ENCODE data around the gene KCP.

The KCP gene

DNA sequence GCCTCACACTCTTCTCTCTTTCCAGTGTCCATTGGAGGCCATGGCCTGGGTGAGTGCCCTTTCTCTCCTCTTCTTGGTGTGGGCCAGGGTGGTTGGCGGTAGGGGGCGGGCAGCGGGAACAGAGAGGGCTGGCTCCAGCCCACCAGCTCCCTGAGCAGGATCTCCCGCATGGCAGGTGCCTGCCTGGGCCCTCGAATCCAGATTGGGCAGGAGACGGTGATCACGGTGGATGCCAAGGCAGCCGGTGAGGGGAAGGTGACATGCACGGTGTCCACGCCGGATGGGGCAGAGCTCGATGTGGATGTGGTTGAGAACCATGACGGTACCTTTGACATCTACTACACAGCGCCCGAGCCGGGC lies 61.4 kb downstream of the KCP start:
- peaks cover 1% of the 10 kb centered on the region for H3K36me3 Mint-ChIP-seq
- H3K9me3 Mint-ChIP-seq = no peaks in the 10 kb centered on the region
- DNase-seq (ENCODE audit: low spot score in 2 of 2) = no peak

DNA sequence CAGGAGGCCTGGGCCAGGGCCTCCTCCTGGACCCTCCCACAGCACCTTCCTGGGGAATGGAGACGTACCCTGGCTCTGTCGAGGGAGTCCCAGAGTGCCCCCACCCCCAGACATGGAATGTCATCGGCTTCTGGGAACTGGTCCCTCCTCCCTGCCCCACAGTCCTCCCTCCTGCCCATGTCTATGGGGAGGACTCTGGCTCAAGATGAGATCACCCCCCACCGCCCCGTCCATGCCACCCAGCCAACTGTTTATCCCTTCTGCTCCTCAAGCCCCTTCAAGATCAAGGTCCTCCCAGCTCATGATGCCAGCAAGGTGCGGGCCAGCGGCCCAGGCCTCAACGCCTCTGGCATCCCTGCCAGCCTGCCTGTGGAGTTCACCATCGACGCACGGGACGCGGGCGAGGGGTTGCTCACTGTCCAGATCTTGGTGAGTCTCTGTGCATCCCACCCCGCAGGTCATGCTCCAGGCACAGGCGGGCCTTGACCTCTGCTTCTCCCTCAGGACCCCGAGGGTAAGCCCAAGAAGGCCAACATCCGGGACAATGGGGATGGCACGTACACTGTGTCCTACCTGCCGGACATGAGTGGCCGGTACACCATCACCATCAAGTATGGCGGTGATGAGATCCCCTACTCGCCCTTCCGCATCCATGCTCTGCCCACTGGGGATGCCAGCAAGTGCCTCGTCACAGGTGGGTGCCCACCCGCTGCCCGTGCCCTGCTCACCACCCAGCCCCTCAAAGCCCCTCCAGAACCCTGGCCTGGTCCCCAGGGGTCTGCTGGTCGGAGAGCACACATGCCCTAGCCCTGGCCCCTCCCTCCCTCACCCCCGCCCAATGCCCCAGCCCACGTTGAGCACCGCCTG lies 62.0 kb downstream of the KCP start:
- Mint-ChIP-seq H3K36me3 (no peaks in the 10 kb centered on the region), H3K27me3 (peaks cover 10% of the 10 kb centered on the region), H3K27ac (no peak overlapping the region), H3K4me1 (no peaks in the 10 kb centered on the region), H3K4me3 (no peak overlapping the region), H3K9me3 (no peaks in the 10 kb centered on the region)
- ATAC-seq (ENCODE audit: low read depth) (no peak), DNase-seq (ENCODE audit: low spot score in 2 of 2) (no peak)

More for the DNA sequence above, 61.4 kb downstream of the KCP start:
- peaks cover 2% of the 10 kb centered on the region for H3K4me1 Mint-ChIP-seq
- no peak for ATAC-seq (ENCODE audit: low read depth)
- peaks cover 12% of the 10 kb centered on the region for H3K27me3 Mint-ChIP-seq
- no peak overlapping the region for H3K4me3 Mint-ChIP-seq
- no peak overlapping the region for H3K27ac Mint-ChIP-seq

DNA sequence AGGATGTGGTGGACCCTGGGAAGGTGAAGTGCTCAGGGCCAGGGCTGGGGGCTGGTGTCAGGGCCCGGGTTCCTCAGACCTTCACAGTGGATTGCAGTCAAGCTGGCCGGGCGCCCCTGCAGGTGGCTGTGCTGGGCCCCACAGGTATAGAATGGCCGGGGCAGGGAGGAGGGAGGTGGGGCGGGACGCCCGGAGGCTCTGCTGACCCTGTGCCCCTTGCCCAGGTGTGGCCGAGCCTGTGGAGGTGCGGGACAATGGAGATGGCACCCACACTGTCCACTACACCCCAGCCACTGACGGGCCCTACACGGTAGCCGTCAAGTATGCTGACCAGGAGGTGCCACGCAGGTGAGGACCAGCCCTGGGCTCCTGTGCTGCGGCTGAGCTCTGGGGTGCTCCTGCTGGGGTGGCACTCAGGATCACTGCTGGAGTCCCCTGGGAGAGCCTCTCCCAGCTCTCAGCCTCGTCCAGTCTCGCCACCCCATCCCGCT lies 62.7 kb downstream of the KCP start:
- ATAC-seq (ENCODE audit: low read depth) (no peak), DNase-seq (ENCODE audit: low spot score in 2 of 2) (no peak)
- no peaks in the 10 kb centered on the region for H3K36me3 Mint-ChIP-seq
- peaks cover 9% of the 10 kb centered on the region for H3K27me3 Mint-ChIP-seq
- H3K9me3 Mint-ChIP-seq = no peaks in the 10 kb centered on the region
- no peak overlapping the region for H3K27ac Mint-ChIP-seq
- no peak overlapping the region for H3K4me3 Mint-ChIP-seq
- no peaks in the 10 kb centered on the region for H3K4me1 Mint-ChIP-seq

DNA sequence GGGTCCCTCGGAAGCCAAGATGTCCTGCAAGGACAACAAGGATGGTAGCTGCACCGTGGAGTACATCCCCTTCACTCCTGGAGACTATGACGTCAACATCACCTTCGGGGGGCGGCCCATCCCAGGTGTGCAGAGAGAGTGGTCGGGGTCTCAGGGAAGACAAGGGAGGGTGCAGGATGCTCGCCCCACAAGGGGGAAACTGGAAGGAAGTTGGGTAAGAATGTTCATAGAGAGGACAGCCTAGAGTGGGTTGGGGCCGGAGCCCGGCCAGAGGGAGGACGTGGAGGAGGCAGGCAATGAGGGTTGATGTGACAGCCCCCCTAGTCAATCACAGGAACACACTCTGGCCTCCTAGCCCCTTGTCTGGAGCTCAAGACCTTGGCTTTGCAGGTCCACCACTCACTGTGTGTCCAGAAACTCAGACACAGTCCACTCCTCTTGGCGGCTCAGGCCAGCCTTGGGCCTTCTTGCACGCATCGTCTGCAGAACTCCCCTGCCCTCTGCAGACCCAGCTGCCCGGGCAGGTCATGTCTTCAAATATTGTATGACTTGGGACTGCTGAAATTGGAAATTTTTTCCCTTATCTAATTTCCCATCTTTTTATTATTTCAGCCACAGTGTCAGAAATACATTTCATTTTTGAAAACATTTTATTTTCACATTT lies 63.6 kb downstream of the KCP start:
- no peaks in the 10 kb centered on the region for H3K36me3 Mint-ChIP-seq
- peaks cover 4% of the 10 kb centered on the region for H3K4me1 Mint-ChIP-seq
- no peak for ATAC-seq (ENCODE audit: low read depth)
- H3K27me3 Mint-ChIP-seq = peaks cover 9% of the 10 kb centered on the region
- no peak for DNase-seq (ENCODE audit: low spot score in 2 of 2)
- no peak overlapping the region for H3K4me3 Mint-ChIP-seq
- no peaks in the 10 kb centered on the region for H3K9me3 Mint-ChIP-seq
- no peak overlapping the region for H3K27ac Mint-ChIP-seq

DNA sequence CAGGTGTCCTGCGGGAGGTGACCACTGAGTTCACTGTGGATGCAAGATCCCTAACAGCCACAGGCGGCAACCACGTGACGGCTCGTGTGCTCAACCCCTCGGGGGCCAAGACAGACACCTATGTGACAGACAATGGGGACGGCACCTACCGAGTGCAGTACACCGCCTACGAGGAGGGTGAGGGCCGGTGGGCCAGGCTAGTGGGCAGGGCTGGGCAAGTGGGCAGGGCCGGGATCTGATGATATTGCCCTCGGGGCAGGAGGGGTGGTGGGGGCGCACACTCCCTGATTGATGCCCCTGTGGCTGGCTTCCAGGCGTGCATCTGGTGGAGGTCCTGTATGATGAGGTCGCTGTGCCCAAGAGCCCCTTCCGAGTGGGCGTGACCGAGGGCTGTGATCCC lies 64.5 kb downstream of the KCP start:
- Mint-ChIP-seq H3K27me3 (peaks cover 9% of the 10 kb centered on the region), H3K4me1 (peaks cover 5% of the 10 kb centered on the region), H3K9me3 (no peaks in the 10 kb centered on the region), H3K4me3 (no peak overlapping the region), H3K36me3 (no peaks in the 10 kb centered on the region), H3K27ac (no peak overlapping the region)
- DNase-seq (ENCODE audit: low spot score in 2 of 2) (no peak), ATAC-seq (ENCODE audit: low read depth) (no peak)

DNA sequence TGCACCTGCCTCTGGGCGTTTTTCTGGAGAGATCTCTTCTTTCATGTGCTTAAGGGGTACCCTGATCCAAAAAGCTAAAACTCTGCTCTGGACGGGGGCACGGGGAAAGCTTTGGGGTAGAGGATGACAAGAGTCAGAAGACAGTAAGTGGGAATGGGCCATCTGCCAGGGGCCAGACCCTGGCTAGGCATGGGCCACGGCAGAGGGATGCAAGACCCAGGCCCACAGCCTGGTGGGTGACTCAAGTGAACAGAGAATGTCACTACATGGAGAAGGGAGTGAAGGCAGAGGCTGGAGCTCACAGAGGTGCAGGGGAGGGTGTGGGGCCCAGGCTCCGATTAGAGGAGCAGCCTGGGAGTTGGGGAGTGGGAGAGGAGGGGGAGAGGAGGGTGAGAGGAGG lies 65.0 kb downstream of the KCP start:
- ATAC-seq (ENCODE audit: low read depth) (no peak), DNase-seq (ENCODE audit: low spot score in 2 of 2) (no peak)
- Mint-ChIP-seq H3K27ac (no peak overlapping the region), H3K4me3 (no peak overlapping the region), H3K36me3 (no peaks in the 10 kb centered on the region), H3K4me1 (peaks cover 8% of the 10 kb centered on the region), H3K27me3 (peaks cover 9% of the 10 kb centered on the region), H3K9me3 (no peaks in the 10 kb centered on the region)

DNA sequence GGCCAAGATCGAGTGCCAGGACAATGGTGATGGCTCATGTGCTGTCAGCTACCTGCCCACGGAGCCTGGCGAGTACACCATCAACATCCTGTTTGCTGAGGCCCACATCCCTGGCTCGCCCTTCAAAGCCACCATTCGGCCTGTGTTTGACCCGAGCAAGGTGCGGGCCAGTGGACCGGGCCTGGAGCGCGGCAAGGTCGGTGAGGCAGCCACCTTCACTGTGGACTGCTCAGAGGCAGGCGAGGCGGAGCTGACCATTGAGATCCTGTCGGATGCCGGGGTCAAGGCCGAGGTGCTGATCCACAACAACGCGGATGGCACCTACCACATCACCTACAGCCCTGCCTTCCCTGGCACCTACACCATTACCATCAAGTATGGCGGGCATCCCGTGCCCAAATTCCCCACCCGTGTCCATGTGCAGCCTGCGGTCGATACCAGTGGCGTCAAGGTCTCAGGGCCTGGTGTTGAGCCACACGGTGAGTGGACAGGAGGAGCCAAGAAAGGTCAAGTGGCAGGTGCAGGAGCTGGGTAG lies 65.7 kb downstream of the KCP start:
- no peak for ATAC-seq (ENCODE audit: low read depth)
- DNase-seq (ENCODE audit: low spot score in 2 of 2) = no peak
- H3K27me3 Mint-ChIP-seq = peaks cover 6% of the 10 kb centered on the region
- no peak overlapping the region for H3K27ac Mint-ChIP-seq
- H3K36me3 Mint-ChIP-seq = no peaks in the 10 kb centered on the region
- H3K9me3 Mint-ChIP-seq = no peaks in the 10 kb centered on the region
- no peak overlapping the region for H3K4me3 Mint-ChIP-seq
- H3K4me1 Mint-ChIP-seq = peaks cover 8% of the 10 kb centered on the region

DNA sequence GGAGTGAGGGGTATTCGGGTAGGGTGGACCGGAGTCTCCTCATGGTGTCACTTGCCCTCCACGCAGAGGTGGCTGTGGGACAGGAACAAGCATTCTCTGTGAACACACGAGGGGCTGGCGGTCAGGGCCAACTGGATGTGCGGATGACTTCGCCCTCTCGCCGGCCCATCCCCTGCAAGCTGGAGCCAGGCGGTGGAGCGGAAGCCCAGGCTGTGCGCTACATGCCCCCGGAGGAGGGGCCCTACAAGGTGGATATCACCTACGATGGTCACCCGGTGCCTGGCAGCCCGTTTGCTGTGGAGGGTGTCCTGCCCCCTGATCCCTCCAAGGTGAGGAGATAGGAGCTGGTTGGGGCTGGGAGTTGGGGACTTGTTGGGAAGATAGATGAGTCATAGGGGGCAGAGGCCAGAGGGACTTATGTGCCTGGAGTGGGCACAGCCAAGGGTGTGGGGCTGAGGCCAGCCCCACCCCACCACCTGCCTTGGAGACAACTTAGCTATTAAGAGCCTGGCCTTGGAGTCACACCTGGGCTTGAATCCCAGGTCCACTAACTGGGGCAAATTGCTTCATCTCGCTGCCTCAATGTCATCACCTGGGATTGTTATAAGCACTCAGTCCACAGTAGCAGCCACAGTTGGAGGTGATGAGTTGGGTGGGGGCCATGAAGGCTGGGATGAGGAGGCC lies 66.4 kb downstream of the KCP start:
- Mint-ChIP-seq H3K27ac (no peak overlapping the region), H3K9me3 (no peaks in the 10 kb centered on the region)
- ATAC-seq (ENCODE audit: low read depth) = no peak

DNA sequence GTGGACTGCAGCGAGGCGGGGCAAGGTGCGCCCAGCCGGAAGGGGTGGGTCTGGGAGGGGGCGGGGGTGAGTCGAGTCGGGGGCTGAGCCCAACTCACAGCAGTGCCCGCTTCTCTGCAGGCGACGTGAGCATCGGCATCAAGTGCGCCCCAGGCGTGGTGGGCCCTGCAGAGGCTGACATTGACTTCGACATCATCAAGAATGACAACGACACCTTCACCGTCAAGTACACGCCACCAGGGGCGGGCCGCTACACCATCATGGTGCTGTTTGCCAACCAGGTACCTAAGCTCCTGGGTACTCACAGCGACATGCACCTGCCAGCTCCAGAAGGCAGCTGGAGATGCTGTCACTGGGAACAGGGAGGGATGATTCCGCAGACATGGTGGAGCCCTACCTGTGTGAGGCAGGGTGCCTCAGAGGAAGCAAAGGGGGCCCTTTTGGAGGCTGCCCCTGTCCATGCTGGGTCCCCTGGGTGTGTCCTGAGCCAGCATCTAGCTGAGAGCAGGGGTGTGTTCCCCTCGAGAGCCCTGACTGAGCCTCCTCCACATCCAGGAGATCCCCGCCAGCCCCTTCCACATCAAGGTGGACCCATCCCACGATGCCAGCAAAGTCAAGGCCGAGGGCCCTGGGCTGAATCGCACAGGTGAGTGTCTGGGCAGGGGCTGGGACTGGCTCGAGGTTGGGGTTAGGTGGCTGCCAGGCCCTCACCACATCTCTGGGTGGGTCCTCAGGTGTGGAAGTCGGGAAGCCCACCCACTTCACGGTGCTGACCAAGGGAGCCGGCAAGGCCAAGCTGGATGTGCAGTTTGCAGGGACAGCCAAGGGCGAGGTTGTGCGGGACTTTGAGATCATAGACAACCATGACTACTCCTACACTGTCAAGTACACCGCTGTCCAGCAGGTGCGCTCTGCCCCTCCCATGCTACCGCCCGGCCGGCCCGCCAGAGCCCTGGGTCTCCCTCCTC lies 67.6 kb downstream of the KCP start:
- no peak for DNase-seq (ENCODE audit: low spot score in 2 of 2)
- H3K27ac Mint-ChIP-seq = no peak overlapping the region
- no peak for ATAC-seq (ENCODE audit: low read depth)
- H3K36me3 Mint-ChIP-seq = no peaks in the 10 kb centered on the region
- peaks cover 4% of the 10 kb centered on the region for H3K27me3 Mint-ChIP-seq
- H3K4me1 Mint-ChIP-seq = peaks cover 8% of the 10 kb centered on the region
- H3K4me3 Mint-ChIP-seq = no peak overlapping the region
- no peaks in the 10 kb centered on the region for H3K9me3 Mint-ChIP-seq

More for the DNA sequence above, 66.4 kb downstream of the KCP start:
- Mint-ChIP-seq H3K36me3 (no peaks in the 10 kb centered on the region), H3K4me3 (no peak overlapping the region), H3K27me3 (peaks cover 4% of the 10 kb centered on the region), H3K4me1 (peaks cover 8% of the 10 kb centered on the region)
- no peak for DNase-seq (ENCODE audit: low spot score in 2 of 2)

DNA sequence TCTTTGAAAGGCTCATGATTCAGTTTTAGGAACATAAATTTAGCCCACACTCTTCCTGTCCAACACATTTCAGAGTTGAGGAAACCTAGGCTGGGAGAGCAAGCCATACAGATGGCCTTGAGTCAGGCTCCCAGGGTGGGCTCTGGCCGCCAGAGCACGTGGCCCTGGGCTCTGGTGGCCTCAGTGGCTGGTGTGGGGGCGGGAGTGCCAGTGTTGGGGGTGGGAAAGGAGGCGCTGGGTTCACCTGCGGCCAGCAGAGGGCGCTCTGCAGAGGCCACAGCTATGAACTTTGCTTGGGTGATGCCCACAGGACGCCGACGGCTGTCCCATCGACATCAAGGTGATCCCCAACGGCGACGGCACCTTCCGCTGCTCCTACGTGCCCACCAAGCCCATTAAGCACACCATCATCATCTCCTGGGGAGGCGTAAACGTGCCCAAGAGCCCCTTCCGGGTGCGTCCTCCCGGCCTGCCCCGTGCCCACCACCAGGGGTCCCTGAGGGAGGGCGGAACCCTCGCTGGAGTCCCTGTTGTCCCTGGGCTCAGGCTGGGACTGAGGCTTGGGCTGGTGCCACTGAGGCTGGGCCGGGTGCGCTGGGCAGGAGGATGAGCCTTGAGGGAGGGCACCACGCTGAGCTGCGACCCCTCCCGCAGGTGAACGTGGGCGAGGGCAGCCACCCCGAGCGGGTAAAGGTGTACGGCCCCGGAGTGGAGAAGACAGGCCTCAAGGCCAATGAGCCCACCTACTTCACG lies 68.4 kb downstream of the KCP start:
- Mint-ChIP-seq H3K4me3 (no peak overlapping the region), H3K27me3 (peaks cover 4% of the 10 kb centered on the region), H3K4me1 (peaks cover 8% of the 10 kb centered on the region), H3K9me3 (no peaks in the 10 kb centered on the region), H3K27ac (no peak overlapping the region), H3K36me3 (no peaks in the 10 kb centered on the region)
- peak; percentile 47 to 56 for DNase-seq (ENCODE audit: low spot score in 2 of 2)
- peak; percentile 36 for ATAC-seq (ENCODE audit: low read depth)

DNA sequence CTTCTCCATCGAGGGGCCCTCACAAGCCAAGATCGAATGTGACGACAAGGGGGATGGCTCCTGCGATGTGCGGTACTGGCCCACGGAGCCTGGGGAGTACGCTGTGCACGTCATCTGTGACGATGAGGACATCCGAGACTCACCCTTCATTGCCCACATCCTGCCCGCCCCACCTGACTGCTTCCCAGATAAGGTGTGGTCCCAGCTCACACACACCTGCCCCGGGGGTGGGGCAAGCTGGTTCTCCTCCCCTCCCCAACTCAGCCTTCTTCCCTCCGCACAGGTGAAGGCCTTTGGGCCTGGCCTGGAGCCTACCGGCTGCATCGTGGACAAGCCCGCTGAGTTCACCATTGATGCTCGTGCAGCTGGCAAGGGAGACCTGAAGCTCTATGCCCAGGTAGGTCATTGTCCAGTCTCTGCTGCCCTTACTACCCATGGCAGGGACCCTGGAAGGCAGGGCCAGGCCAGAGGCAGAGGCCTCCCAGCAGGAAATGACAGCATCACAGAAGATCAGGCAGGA lies 69.3 kb downstream of the KCP start:
- peaks cover 8% of the 10 kb centered on the region for H3K4me1 Mint-ChIP-seq
- peak; percentile 92 for ATAC-seq (ENCODE audit: low read depth)
- peak; percentile 30 to 56 for DNase-seq (ENCODE audit: low spot score in 2 of 2)
- peak overlapping the region; percentile 62 for H3K27ac Mint-ChIP-seq
- no peaks in the 10 kb centered on the region for H3K36me3 Mint-ChIP-seq
- no peaks in the 10 kb centered on the region for H3K9me3 Mint-ChIP-seq
- H3K27me3 Mint-ChIP-seq = peaks cover 4% of the 10 kb centered on the region
- H3K4me3 Mint-ChIP-seq = no peak overlapping the region

DNA sequence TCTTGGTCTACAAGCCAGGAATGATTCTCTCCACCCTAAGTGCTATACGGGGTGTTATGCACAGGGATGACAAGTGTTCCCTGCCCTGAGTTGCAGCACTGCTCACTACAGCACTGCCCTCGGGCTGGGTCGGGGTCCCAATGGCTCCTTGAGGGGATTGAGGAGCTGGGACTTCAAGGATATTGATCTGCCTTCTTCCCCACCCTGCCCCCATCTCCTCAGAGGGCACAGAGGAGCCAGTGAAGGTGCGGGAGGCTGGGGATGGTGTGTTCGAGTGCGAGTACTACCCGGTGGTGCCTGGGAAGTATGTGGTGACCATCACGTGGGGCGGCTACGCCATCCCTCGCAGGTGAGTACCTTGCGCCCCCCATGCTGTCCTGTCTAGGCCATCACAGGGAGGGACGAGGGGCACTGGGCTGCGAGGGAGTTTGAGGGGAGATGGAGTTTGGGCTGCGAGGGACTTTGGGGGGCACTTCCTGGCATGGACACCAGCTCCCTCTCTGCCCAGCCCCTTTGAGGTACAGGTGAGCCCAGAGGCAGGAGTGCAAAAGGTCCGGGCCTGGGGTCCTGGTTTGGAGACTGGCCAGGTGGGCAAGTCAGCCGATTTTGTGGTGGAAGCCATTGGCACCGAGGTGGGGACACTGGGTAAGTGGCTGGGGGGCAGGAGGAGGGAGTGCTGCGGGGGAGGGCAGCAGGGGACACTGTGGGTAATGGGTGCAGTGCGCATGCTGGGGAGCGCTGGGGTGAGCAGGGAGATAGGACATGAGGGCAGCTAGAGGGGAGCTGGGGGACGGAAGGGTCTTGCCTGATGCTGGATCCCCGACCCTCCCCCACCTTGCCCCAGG lies 70.0 kb downstream of the KCP start:
- Mint-ChIP-seq H3K9me3 (no peaks in the 10 kb centered on the region), H3K4me3 (no peak overlapping the region), H3K36me3 (no peaks in the 10 kb centered on the region), H3K4me1 (peaks cover 8% of the 10 kb centered on the region), H3K27ac (peak overlapping the region; percentile 62), H3K27me3 (peaks cover 4% of the 10 kb centered on the region)
- no peak for ATAC-seq (ENCODE audit: low read depth)
- DNase-seq (ENCODE audit: low spot score in 2 of 2) = no peak

Data from memory B cell (primary cell).